H1 (cell line): ENCODE measurements around the gene PPP2R2C.

Experiments used
- CREB1 ChIP-seq: IDR thresholded peaks from 2 replicates; pipeline ENCODE4 v1.6.1; 2012; ENCODE audit warnings: inconsistent platforms
- TF ChIP-seq, protein P1 (sequence below), 3 experiments: IDR thresholded peaks; 1 replicate in 2 of 3; 2 replicates in 1 of 3; pipeline versions ENCODE4 v1.5.1 to v1.6.1; 2011; ENCODE audit warnings: low read length in 3 of 3, mild to moderate bottlenecking in 3 of 3, inconsistent platforms in 2 of 3, low read depth in 1 of 3, moderate library complexity in 1 of 3; ENCODE audit not compliant: insufficient read depth in 1 of 3; ENCODE audit errors: control extremely low read depth in 1 of 3

GRCh38 chr4:6340446-6341015 is 131.9 kb downstream of the PPP2R2C start:
- TF ChIP-seq, protein P1, sequence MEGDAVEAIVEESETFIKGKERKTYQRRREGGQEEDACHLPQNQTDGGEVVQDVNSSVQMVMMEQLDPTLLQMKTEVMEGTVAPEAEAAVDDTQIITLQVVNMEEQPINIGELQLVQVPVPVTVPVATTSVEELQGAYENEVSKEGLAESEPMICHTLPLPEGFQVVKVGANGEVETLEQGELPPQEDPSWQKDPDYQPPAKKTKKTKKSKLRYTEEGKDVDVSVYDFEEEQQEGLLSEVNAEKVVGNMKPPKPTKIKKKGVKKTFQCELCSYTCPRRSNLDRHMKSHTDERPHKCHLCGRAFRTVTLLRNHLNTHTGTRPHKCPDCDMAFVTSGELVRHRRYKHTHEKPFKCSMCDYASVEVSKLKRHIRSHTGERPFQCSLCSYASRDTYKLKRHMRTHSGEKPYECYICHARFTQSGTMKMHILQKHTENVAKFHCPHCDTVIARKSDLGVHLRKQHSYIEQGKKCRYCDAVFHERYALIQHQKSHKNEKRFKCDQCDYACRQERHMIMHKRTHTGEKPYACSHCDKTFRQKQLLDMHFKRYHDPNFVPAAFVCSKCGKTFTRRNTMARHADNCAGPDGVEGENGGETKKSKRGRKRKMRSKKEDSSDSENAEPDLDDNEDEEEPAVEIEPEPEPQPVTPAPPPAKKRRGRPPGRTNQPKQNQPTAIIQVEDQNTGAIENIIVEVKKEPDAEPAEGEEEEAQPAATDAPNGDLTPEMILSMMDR (IDR thresholded peaks at IDR 0.05; ENCODE audit: control extremely low read depth in 1 of 3, insufficient read depth in 1 of 3, low read depth in 1 of 3, low read length in 3 of 3), result no peak
- no peak for TF ChIP-seq CREB1
